GM20431 (cell line): ENCODE data around the gene PLCB1.

Experiments used
- in situ Hi-C: fragments of 300-500 bp; cut with MseI, MboI; formaldehyde crosslinking; loops from one replicate; pipeline ENCODE4 v1.15.0; 2020; ENCODE audit warnings: low sequenced_read_pairs; ENCODE audit not compliant: unreplicated experiment

The PLCB1 gene

DNA sequence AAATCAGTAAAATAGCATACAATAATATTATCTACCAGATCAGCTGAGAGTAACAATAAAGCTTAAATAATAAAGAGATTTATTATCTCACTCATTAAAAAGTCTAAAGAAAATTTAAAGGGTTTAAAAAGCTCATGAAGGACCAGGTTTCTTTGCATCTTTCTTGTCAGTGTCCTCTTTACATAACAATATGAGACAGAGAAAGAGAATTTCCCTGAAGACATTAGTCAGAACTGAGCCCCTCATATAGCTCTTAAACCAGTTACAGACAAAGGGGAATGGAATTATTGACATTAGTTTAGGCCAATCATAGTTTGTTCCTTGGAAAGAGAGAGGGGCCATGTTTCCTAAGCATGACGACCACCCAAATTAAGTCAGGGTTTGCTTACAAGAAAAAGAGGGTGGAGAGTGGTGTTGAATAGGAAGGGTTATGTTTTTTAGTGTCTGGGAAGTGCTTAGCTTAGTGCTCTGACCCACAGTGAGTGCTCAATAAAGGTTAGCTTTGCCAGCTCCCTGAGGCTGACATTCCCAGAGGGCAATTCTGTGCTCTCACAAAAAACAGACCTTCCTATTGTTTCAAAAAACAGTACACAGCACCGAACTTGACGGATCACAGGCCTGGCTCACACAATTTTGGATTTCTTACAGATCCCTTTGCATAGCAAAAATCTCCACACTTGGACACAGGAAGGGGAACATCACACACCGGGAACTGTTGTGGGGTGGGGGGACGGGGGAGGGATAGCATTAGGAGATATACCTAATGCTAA is 3.6 kb upstream of the PLCB1 start:
- in situ Hi-C loops: loop anchor here (25.0 kb wide), 1 partner anchor 184 kb away; no protein-coding TSS in a partner anchor

DNA sequence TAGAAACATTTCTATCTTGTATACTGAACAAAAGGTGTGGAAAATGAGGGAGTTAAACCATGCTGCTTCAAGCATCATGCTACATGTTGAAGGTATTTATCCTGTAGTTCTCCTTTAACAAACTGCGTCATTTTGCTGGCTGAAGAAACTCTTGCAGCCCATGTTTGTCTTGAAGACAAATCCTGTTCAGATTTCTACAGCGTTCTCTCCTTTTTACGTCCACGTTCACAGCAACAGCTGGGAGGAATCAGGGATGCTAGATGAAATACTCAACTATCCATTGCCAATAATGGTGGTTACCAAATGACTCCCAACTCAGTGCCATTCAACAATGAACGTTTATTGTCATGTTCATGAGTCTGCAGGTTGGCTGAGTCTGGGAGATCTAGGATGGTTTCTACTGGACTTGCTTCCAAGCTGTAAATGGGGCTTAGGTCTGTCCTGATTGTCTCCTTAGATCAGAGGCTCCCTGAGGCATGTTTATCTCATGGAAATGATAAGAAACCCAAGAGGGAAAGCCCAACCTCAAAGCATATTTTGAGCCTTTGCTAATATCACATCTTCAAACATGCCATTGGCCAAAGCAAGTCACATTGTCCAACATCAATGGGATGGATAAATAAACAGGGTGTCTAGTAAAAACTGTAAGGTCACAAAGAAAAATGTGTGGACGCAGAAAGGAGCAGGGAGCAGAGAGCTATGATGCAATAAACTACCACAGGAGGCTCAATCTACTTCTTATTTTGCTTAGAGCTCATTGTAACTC is 2.7 kb upstream of the PLCB1 start:
- in situ Hi-C loops: loop anchor here (25.0 kb wide), 1 partner anchor 183 kb away; no protein-coding TSS in a partner anchor

- in situ Hi-C loops: loop anchor here (25.0 kb wide), 1 partner anchor 181 kb away; no protein-coding TSS in a partner anchor
Measured at GRCh38 chr20:8130840-8131526, 1.1 kb upstream of the PLCB1 start.

GRCh38 chr20:8132484-8133309 is 631 bp downstream of the PLCB1 start:
- in situ Hi-C loops: loop anchor here (25.0 kb wide), 1 partner anchor 180 kb away; no protein-coding TSS in a partner anchor

DNA sequence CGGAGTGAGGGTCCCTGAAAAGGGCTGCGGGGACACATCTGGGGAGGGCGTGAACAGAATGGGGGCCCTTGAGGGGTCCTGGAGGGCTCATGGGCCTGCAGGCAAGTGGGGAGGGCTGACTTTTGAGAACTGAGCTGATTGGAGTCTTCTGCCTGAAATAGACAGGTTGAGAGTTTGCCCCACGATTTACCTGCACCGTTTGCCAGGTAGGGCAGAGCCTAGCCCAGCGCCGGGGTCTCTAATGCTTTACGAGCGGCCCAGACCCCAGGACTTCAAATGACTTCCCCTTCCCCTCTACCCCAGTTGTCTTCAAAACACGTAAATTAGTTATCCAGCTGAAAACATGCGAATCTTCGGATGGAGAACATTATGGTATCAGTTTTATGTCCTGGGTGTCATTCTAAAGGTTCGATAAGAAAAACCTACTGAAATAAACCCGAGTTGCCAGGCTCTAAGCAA is 1.3 kb downstream of the PLCB1 start:
- in situ Hi-C loops: loop anchor here (25.0 kb wide), 1 partner anchor 179 kb away; no protein-coding TSS in a partner anchor

DNA sequence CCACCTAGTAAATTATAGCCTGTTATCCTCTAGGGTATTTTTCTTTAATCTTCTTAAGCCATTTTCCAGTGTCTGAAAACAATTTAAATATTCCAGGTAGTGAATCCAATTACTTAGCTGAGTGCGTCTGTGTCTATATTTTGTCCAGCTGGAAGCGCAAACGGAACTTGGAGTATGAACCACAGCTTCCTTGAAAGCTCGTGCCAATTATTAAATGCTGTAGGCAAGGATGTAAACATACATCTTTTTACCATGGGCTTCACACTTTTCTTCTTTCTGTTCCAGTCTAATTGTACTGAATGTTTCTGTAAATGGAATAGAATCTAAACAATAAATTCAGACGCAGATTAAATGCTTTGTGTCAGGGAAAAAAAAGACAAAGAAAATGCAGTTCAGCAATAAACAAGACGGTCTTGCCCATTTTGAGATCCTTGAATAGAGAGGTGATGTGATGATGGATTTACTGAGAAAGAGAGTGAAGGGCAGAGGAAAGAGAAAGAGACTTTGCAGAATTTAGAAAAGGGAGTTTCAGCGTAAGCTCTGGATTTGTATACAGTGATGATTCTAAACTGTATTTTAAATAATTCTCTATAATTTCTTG is 1.9 kb downstream of the PLCB1 start:
- in situ Hi-C loops: loop anchor here (25.0 kb wide), 1 partner anchor 178 kb away; no protein-coding TSS in a partner anchor

- in situ Hi-C loops: loop anchor here (25.0 kb wide), 1 partner anchor 172 kb away; no protein-coding TSS in a partner anchor
Measured at GRCh38 chr20:8139899-8140298, 7.8 kb downstream of the PLCB1 start.

- in situ Hi-C loops: loop anchor here (25.0 kb wide), 1 partner anchor 169 kb away; no protein-coding TSS in a partner anchor
Measured at GRCh38 chr20:8143474-8143873, 11.4 kb downstream of the PLCB1 start.

DNA sequence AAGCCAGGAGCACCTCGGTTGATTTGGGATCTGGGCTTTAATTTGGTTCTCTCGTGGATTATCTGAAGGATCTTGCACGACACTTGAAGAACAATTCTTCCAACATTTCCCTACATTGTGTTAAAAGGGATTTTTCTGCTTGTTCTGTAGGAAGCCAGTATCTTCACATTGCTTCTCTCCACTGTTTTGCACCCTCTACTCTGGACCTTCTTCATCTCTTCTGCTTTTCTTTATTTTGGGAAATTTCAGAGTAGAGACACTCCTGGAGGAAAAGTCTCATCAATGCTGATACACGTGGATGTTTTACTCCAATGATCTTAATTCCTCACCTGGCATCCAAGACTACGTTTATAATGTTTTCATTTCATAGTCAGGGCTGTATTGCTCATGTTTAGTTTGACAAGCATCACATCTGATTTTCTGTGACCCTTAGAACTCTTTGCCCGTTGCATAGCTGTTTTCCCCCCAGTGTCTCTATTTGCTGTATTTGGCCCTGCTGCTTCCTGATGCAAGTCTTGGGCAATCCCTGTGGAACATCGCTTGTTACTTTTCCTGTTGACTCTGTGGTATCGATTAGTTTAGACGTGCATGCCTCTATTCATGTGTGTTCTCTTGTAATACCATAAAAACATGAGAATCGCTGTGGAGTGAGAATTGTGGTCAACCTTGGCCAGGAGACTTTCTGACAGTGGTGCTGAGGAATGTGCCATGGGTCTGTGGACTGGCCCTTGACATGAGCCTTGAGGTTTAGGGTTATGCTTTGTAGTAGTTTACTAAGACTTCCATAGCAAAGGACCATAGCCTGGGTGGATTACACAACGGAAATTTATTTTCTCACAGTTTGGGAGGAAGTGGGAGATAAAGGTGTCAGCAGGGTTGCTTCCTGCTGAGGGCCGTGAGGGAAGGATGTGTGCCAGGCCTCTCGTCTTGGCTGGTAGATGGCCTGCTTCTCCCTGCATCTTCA is 12.5 kb downstream of the PLCB1 start:
- in situ Hi-C loops: loop anchor here (25.0 kb wide), 1 partner anchor 168 kb away; no protein-coding TSS in a partner anchor

DNA sequence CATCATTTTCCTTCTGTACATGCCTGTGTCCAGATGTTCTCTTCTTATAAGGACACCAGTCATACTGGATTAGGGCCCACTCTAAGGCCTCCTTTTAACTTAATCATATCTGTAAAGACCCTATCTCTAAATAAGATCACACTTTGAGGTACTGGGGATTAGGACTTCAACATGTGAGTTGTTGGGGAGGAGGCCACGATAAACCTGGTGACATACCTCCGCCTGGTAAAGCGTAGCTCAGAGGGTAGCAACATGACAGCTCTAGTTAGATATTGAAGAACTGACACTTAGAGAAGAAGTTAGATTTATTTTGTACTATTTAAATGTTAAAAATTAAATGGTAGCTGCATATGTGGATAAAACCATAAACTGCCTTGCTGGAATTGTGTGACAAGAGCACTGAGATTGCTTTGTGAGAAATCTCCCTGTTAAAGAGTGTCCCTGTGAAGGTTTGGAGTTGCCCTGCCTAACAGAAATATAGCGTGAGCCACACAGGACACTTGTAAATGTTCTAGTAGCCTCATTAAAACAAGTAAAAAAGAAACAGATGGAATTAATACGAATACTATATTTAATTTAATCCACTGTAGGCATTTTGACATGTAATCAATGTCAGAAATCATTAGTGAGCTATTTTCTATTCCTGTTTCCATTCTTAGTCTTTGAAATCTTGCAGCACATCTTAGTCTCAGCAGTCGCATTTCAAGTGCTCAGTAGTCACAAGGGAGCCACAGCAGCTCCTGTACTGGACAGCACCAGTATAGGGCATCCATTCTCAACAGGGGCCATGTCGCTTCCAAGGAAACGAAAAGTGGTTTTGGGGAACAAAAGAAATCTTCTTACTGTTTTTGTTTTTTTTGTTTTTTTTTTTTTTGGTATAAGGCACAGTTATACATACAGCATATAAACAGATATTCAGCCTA is 13.4 kb downstream of the PLCB1 start:
- in situ Hi-C loops: loop anchor here (25.0 kb wide), 1 partner anchor 167 kb away; no protein-coding TSS in a partner anchor

DNA sequence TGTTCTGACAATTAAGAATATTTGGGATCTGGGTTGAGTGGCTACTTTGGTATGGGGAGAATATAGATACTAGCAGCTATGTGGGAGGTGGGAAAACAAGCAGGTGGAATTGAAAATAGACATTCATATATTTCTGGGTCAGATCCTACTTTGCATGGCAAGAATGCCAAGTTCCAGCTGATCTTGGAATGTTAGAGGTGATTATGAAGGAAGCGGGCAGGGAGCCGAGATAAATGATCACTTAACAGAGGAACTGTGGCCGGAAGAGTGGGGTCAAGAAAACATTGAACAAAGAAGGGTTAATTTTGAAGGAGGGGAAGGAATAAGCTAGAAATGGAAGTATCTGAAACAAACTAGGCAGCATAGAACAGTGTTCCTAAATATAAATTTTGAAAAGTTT is 15.4 kb downstream of the PLCB1 start:
- in situ Hi-C loops: loop anchor here (25.0 kb wide), 1 partner anchor 165 kb away; no protein-coding TSS in a partner anchor

DNA sequence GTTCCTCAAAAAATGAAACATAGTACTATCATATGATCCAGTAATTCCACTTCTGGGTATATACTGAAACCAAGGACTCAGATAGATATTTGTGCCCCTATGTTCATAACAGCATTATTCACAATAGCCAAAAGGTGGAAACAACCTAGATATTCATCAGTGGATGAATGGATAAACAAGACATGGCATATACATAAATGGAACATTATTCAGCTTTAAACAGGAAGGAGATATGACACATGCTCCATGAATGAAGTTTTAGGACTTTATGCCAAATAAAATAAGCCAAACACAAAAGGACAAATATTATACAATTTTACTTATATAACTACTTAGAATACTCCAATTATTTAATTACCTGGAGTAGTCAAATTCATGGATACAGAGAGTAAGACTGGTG is 16.4 kb downstream of the PLCB1 start:
- in situ Hi-C loops: loop anchor here (25.0 kb wide), 1 partner anchor 164 kb away; no protein-coding TSS in a partner anchor

DNA sequence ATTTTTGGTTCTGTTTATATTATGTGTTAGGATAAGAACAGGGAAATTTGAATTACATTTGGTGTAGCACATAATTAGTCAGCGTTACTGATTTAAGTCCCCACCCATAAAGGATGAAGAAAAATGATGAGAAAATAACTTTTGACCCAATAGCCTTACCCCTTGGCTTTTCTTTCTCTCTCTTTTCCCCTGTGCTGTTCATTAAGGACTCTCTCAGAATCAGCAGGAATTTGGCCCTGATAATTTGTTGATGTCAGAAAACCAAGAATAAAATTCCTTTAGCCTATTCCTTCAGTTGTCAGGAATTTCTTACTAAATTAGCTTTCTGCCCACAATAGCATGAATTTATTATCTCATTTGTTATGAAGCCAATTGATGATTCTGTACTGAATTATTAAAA is 18.5 kb downstream of the PLCB1 start:
- in situ Hi-C loops: no loop called here

- in situ Hi-C loops: no loop called here
Measured at GRCh38 chr20:8151372-8151771, 19.3 kb downstream of the PLCB1 start.

- in situ Hi-C loops: no loop called here
Measured at GRCh38 chr20:8152183-8152582, 20.1 kb downstream of the PLCB1 start.

GRCh38 chr20:8152847-8153246 is 20.8 kb downstream of the PLCB1 start:
- in situ Hi-C loops: no loop called here
